Liver (tissue), 3 donors: ENCODE measurements around the gene WWP2.

Experiments used
- GABPA ChIP-seq, 2 donors: IDR thresholded peaks in 1 of 2; conservative IDR thresholded peaks in 1 of 2; 2 replicates each; pipeline ENCODE4 v1.6.1; 2016; ENCODE audit warnings: antibody characterized with exemption in 2 of 2, mild to moderate bottlenecking in 1 of 2, moderate library complexity in 1 of 2
- JUND ChIP-seq, 2 donors: IDR thresholded peaks; 2 replicates each; pipeline ENCODE4 v1.6.1; 2016; ENCODE audit warnings: antibody characterized with exemption in 2 of 2
- MAX ChIP-seq: IDR thresholded peaks from 2 replicates; pipeline ENCODE4 v1.6.1; 2016; ENCODE audit warnings: antibody characterized with exemption
- RAD21 ChIP-seq, 2 donors: IDR thresholded peaks; 2 replicates each; pipeline ENCODE4 v1.6.1; 2016; ENCODE audit warnings: antibody characterized with exemption in 2 of 2, mild to moderate bottlenecking in 2 of 2
- RXRA ChIP-seq, 2 donors: IDR thresholded peaks; 2 replicates each; pipeline ENCODE4 v1.6.1; 2017 to 2018; ENCODE audit warnings: antibody characterized with exemption in 2 of 2, mild to moderate bottlenecking in 1 of 2
- TAF1 ChIP-seq: conservative IDR thresholded peaks from 2 replicates; pipeline ENCODE4 v1.6.1; 2016; ENCODE audit warnings: antibody characterized with exemption, mild to moderate bottlenecking
- YY1 ChIP-seq: IDR thresholded peaks from 2 replicates; pipeline ENCODE4 v1.6.1; 2016; ENCODE audit warnings: antibody characterized with exemption, mild to moderate bottlenecking
- TF ChIP-seq, protein P1 (sequence below): fragments of 150-350 bp; IDR thresholded peaks from 2 replicates; pipeline ENCODE4 v1.5.1; 2017; ENCODE audit warnings: improper control_type of control experiment, low read depth, low read length; ENCODE audit not compliant: missing input control
- TF ChIP-seq, protein P2 (sequence below): IDR thresholded peaks from 2 replicates; pipeline ENCODE4 v1.6.1; 2016; ENCODE audit warnings: antibody characterized with exemption, mild to moderate bottlenecking
- TF ChIP-seq, protein P3 (sequence below): IDR thresholded peaks from 2 replicates; pipeline ENCODE4 v1.6.1; 2016; ENCODE audit warnings: antibody characterized with exemption
- TF ChIP-seq, protein P4 (sequence below): IDR thresholded peaks from 2 replicates; pipeline ENCODE4 v1.6.1; 2016; ENCODE audit warnings: antibody characterized with exemption
- donor health status: healthy.
- donor health status: healthy.

DNA sequence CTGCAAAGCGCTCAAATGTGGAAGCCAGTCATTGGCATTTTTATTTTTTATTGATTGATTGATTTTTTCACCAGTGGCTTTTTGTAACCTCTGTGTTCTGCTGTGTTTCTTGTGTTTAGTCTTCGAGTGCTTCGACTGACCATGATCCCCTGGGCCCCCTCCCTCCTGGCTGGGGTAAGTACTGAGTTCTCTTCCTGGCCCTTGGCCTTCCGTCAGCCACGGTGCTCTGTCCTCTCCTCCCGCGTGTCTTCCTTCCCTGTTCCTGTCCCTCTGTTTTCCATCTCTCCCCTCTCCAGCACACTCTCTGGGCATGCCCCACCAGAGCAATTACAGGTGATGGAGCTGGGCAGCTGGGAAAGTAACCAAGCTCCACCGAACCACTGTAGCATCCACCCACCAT, 163.2 kb downstream of the WWP2 start:
- TF ChIP-seq, protein P1, sequence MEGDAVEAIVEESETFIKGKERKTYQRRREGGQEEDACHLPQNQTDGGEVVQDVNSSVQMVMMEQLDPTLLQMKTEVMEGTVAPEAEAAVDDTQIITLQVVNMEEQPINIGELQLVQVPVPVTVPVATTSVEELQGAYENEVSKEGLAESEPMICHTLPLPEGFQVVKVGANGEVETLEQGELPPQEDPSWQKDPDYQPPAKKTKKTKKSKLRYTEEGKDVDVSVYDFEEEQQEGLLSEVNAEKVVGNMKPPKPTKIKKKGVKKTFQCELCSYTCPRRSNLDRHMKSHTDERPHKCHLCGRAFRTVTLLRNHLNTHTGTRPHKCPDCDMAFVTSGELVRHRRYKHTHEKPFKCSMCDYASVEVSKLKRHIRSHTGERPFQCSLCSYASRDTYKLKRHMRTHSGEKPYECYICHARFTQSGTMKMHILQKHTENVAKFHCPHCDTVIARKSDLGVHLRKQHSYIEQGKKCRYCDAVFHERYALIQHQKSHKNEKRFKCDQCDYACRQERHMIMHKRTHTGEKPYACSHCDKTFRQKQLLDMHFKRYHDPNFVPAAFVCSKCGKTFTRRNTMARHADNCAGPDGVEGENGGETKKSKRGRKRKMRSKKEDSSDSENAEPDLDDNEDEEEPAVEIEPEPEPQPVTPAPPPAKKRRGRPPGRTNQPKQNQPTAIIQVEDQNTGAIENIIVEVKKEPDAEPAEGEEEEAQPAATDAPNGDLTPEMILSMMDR, result no peak
- TF ChIP-seq JUND (IDR thresholded peaks at IDR 0.05), result no peak
- TF ChIP-seq MAX, result no peak
- TF ChIP-seq, protein P2, sequence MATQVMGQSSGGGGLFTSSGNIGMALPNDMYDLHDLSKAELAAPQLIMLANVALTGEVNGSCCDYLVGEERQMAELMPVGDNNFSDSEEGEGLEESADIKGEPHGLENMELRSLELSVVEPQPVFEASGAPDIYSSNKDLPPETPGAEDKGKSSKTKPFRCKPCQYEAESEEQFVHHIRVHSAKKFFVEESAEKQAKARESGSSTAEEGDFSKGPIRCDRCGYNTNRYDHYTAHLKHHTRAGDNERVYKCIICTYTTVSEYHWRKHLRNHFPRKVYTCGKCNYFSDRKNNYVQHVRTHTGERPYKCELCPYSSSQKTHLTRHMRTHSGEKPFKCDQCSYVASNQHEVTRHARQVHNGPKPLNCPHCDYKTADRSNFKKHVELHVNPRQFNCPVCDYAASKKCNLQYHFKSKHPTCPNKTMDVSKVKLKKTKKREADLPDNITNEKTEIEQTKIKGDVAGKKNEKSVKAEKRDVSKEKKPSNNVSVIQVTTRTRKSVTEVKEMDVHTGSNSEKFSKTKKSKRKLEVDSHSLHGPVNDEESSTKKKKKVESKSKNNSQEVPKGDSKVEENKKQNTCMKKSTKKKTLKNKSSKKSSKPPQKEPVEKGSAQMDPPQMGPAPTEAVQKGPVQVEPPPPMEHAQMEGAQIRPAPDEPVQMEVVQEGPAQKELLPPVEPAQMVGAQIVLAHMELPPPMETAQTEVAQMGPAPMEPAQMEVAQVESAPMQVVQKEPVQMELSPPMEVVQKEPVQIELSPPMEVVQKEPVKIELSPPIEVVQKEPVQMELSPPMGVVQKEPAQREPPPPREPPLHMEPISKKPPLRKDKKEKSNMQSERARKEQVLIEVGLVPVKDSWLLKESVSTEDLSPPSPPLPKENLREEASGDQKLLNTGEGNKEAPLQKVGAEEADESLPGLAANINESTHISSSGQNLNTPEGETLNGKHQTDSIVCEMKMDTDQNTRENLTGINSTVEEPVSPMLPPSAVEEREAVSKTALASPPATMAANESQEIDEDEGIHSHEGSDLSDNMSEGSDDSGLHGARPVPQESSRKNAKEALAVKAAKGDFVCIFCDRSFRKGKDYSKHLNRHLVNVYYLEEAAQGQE, result no peak
- no peak for TF ChIP-seq RAD21 (IDR thresholded peaks at IDR 0.05)
- no peak for TF ChIP-seq RXRA (IDR thresholded peaks at IDR 0.05)
- no peak for TF ChIP-seq YY1
- TF ChIP-seq GABPA (IDR thresholded peaks at IDR 0.05 in 1 of 2, conservative IDR thresholded peaks at IDR 0.05 in 1 of 2), result no peak
- TF ChIP-seq, protein P3, sequence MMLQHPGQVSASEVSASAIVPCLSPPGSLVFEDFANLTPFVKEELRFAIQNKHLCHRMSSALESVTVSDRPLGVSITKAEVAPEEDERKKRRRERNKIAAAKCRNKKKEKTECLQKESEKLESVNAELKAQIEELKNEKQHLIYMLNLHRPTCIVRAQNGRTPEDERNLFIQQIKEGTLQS, result no peak
- no peak for TF ChIP-seq TAF1
- TF ChIP-seq, protein P4, sequence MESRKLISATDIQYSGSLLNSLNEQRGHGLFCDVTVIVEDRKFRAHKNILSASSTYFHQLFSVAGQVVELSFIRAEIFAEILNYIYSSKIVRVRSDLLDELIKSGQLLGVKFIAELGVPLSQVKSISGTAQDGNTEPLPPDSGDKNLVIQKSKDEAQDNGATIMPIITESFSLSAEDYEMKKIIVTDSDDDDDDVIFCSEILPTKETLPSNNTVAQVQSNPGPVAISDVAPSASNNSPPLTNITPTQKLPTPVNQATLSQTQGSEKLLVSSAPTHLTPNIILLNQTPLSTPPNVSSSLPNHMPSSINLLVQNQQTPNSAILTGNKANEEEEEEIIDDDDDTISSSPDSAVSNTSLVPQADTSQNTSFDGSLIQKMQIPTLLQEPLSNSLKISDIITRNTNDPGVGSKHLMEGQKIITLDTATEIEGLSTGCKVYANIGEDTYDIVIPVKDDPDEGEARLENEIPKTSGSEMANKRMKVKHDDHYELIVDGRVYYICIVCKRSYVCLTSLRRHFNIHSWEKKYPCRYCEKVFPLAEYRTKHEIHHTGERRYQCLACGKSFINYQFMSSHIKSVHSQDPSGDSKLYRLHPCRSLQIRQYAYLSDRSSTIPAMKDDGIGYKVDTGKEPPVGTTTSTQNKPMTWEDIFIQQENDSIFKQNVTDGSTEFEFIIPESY, result no peak
